Gastrocnemius medialis (tissue), 4 donors: Measurements from ENCODE around the gene GTF3C5.

Experiments used
- CTCF ChIP-seq, 5 experiments: fragments of 450-650 bp in 3 of 5; fragments of 200-600 bp in 2 of 5; sonication (generic) in 2 of 5; IDR thresholded peaks in 4 of 5; conservative IDR thresholded peaks in 1 of 5; 1 replicate in 4 of 5; 2 replicates in 1 of 5; pipeline ENCODE4 v1.5.1; 2016 to 2019; ENCODE audit warnings: antibody characterized with exemption in 5 of 5, mild to moderate bottlenecking in 3 of 5, moderate library complexity in 3 of 5
- POLR2A ChIP-seq, 2 donors: fragments of 450-650 bp; IDR thresholded peaks; one replicate each; pipeline ENCODE4 v1.6.1; 2017; ENCODE audit warnings: antibody characterized with exemption in 2 of 2, mild to moderate bottlenecking in 2 of 2, moderate library complexity in 2 of 2

- TF ChIP-seq CTCF (IDR thresholded peaks at IDR 0.05 in 4 of 5, conservative IDR thresholded peaks at IDR 0.05 in 1 of 5) (no peak), POLR2A (IDR thresholded peaks at IDR 0.05) (no peak)
Observed at GRCh38 chr9:133044661-133045060, 13.9 kb downstream of the GTF3C5 start.
